HFF-Myc (cell line): ENCODE measurements around the gene PRSS12.
"Not testable (repeated sequence)": the region's sequence is repeated elsewhere in the genome, so short reads cannot be mapped to it uniquely, and the experiment has no call there.

Experiments
- DNase-seq: peaks from one replicate; pipeline ENCODE4 v3.0.0-alpha.2; 2011; ENCODE audit warnings: low read depth; ENCODE audit errors: extremely low read depth
- H3K4me3 ChIP-seq: replicated peaks from 2 replicates; pipeline ENCODE4 v1.5.1; 2011; ENCODE audit warnings: low read depth, mild to moderate bottlenecking, control low read depth, low read length
- TF ChIP-seq, protein P1 (sequence below): IDR thresholded peaks from 2 replicates; pipeline ENCODE4 v1.5.1; 2012; ENCODE audit warnings: mild to moderate bottlenecking, low read depth, low read length, control low read depth; ENCODE audit errors: missing control alignments

Gene PRSS12

GRCh38 chr4:118276580-118276979 lies 76.2 kb downstream of the PRSS12 start:
- H3K4me3 ChIP-seq, result no peak overlapping the region
- TF ChIP-seq, protein P1, sequence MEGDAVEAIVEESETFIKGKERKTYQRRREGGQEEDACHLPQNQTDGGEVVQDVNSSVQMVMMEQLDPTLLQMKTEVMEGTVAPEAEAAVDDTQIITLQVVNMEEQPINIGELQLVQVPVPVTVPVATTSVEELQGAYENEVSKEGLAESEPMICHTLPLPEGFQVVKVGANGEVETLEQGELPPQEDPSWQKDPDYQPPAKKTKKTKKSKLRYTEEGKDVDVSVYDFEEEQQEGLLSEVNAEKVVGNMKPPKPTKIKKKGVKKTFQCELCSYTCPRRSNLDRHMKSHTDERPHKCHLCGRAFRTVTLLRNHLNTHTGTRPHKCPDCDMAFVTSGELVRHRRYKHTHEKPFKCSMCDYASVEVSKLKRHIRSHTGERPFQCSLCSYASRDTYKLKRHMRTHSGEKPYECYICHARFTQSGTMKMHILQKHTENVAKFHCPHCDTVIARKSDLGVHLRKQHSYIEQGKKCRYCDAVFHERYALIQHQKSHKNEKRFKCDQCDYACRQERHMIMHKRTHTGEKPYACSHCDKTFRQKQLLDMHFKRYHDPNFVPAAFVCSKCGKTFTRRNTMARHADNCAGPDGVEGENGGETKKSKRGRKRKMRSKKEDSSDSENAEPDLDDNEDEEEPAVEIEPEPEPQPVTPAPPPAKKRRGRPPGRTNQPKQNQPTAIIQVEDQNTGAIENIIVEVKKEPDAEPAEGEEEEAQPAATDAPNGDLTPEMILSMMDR, result no peak

GRCh38 chr4:118273642-118274041 lies 79.2 kb downstream of the PRSS12 start:
- no peak overlapping the region for H3K4me3 ChIP-seq
- TF ChIP-seq, protein P1, result no peak
- no peak for DNase-seq

More at GRCh38 chr4:118276580-118276979, 76.2 kb downstream of the PRSS12 start:
- DNase-seq, result no peak

- TF ChIP-seq, protein P1, result no peak
- DNase-seq, result no peak
- no peak overlapping the region for H3K4me3 ChIP-seq
Observed at GRCh38 chr4:118271788-118272187, 81.0 kb downstream of the PRSS12 start.

GRCh38 chr4:118270492-118270891 lies 82.3 kb downstream of the PRSS12 start:
- H3K4me3 ChIP-seq, result no peak overlapping the region
- TF ChIP-seq, protein P1, result no peak
- DNase-seq, result no peak

GRCh38 chr4:118268780-118269179 lies 84.0 kb downstream of the PRSS12 start:
- DNase-seq, result no peak
- TF ChIP-seq, protein P1, result no peak
- H3K4me3 ChIP-seq, result no peak overlapping the region

DNA sequence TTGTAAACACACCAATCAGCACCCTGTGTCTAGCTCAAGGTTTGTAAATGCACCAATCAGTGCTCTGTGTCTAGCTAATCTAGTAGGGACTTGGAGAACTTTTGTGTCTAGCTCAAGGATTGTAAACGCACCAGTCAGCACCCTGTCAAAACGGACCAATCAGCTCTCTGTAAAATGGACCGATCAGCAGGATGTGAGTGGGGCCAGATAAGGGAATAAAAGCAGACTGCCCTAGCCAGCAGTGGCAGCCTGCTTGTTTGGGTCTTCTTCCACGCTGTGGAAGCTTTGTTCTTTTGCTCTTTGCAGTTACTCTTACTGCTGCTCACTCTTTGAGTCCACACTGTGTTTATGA lies 86.7 kb downstream of the PRSS12 start:
- not testable (repeated sequence) for H3K4me3 ChIP-seq, DNase-seq

DNA sequence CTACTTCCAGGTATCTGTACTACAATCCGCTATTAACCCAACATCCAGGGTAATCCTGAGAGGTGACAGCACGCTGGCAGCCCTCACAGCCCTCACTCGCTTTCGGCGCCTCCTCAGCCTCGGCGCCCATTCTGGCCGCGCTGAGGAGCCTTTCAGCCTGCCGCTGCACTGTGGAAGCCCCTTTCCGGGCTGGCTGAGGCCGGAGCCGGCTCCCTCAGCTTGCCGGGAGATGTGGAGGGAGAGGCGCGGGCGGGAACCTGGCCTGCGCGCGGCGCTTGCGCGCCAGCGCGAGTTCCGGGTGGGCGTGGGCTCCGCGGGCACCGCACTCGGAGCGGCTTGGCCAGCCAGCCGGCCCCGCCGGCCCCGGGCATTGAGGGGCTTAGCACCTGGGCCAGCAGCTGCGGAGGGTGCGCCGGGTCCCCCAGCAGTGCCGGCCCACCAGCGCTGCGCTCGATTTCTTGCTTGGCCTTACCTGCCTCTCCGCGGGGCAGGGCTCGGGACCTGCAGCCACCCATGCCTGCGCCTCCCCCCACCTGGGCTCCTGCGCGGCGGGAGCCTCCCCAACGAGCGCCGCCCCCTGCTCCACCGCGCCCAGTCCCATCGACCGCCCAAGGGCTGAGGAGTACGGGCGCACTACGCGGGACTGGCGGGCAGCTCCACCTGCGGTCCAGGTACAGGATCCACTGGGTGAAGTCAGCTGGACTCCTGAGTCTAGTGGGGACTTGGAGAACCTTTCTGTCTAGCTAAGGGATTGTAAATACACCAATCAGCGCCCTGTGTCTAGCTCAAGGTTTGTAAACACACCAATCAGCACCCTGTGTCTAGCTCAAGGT lies 87.3 kb downstream of the PRSS12 start:
- no peak for DNase-seq
- H3K4me3 ChIP-seq, result no peak overlapping the region
- TF ChIP-seq, protein P1, result no peak
